Spinal cord (tissue), 10 donors: ENCODE results near the gene OASL. TPM values are rescaled to one million over a fixed set of nuclear protein-coding genes. Genes with fewer than 3 reads are reported as not detected.
A peak's percentile ranks its signal among the peaks of the same experiment; 100 is the strongest.

Source experiments
- DNase-seq, 6 donors: peaks; one replicate each; pipeline versions ENCODE4 v3.0.0 to v3.0.0-alpha.2; 2013 to 2015; ENCODE audit warnings: low spot score in 6 of 6, low read depth in 4 of 6
- H3K27ac ChIP-seq: one replicate; pipeline ENCODE4 v1.5.1; 2013; ENCODE audit warnings: low read depth, low read length, control low read depth
- H3K27me3 ChIP-seq: one replicate; pipeline ENCODE4 v1.6.1; 2013; ENCODE audit warnings: low read length; ENCODE audit not compliant: control insufficient read depth, insufficient read depth
- H3K36me3 ChIP-seq: one replicate; pipeline ENCODE4 v1.6.1; 2013; ENCODE audit warnings: low read length; ENCODE audit not compliant: control insufficient read depth, insufficient read depth
- H3K4me1 ChIP-seq: one replicate; pipeline ENCODE4 v1.6.1; 2013; ENCODE audit warnings: low read length; ENCODE audit not compliant: control insufficient read depth, insufficient read depth
- H3K4me3 ChIP-seq: one replicate; pipeline ENCODE4 v1.5.1; 2013; ENCODE audit warnings: low read depth, low read length, control low read depth
- H3K9me3 ChIP-seq: one replicate; pipeline ENCODE4 v1.6.1; 2013; ENCODE audit warnings: low read length; ENCODE audit not compliant: control insufficient read depth, insufficient read depth
- WGBS: methylation state at CpG from one replicate; pipeline ENCODE4 v1.1.5; 2013; ENCODE audit warnings: missing lambda C conversion rate; ENCODE audit not compliant: insufficient coverage; 5-methylcytosine and 5-hydroxymethylcytosine counted together
- polyA plus RNA-seq, 2 donors: library from polyadenylated mRNA; unstranded; fragments of 120-200 nt; gene quantifications; one replicate each; pipeline ENCODE4 v1.2.1, GENCODE V29; 2013; ENCODE audit not compliant: insufficient read length in 2 of 2
- total RNA-seq, 2 donors: library from RNA; depleted of rRNA in 1 of 2; stranded (reverse); fragments of 120-200 nt in 1 of 2; fragments of >200 nt in 1 of 2; gene quantifications; one replicate each; pipeline versions ENCODE4 v1.2.3 to v1.2.4, GENCODE V29; 2013 to 2014
- donor health status: healthy.

Gene OASL
- total and polyA plus RNA-seq, 4 donors, result 0.15 to 0.59 (median 0.30) TPM

DNA sequence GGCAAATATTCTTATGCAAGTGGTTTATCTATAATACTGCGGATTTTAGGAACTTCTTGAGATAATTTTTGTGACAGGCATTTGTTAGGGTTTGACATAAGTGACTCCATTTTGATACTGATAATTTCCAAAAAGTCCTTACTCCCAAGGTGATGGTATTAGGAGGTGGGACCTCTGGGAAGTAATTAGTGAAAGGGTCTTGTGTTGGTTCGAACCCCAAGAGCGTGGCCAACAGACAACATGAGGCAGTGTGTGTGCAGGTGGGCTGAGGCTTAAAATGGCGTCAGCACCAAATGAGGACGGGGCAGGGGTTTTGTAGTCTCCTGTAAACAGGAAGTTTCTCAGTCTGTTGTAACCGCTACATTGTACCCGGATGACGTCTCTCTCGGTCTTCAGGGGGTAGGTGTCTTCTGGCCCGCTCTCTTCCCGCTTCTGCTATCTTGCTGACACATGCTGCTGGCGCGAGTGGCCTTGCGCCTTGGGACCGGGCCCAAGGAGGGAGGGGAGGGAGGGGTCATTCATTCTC lies 21.0 kb downstream of the OASL start:
- H3K36me3 ChIP-seq, result peaks cover 2% of the 10 kb centered on the region
- no peak overlapping the region for H3K4me3 ChIP-seq
- H3K27ac ChIP-seq, result no peak overlapping the region
- WGBS, result 92% methylated on average over 9 of the region's 15 CpGs
- DNase-seq, result no peak
- peaks cover 3% of the 10 kb centered on the region for H3K4me1 ChIP-seq
- H3K27me3 ChIP-seq, result peaks cover 2% of the 10 kb centered on the region
- H3K9me3 ChIP-seq, result no peaks in the 10 kb centered on the region

DNA sequence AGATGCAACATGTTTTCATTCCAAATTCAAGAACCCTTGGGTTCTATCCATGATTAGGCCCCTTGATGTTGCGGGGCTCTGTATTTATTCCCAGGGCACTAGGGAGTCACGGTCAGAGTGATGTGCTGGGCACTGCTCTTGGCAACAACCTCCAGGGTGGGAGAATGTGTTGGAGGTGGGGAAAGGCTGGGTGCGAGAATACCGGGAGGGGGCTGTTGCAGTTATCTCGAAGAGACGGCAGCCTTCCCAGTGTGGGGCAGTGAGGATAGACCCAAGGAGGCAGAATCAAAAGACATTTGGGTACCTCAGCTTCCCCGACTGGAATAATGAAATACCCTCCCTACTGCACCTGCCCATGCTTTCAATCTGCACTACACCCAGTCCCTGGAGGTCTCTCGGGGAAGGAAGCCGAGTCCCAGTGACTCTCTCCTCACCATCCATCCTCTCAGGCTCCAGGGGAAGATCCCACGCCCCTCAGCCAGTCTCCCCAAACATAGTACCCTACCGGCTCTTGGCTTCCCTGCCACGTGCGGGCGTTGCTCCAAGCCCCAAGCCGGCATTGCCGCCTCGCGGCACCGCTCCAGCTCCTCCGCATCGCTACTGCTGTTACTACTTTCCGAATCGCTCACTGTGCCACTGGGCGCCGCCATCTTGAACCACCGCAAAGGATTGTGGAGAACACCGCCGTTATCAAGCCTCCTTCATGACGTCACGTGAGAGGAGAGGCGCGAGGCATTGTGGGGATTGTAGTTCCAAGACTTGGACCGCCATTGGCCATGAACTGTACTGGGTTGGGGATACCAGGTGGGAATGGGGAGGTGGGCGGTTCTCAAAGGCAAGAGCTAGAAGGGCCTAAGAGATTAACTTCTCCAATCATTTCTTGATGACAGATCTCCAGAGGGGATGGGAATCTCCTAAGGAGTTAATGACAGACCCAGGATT lies 22.9 kb downstream of the OASL start, which contains the start of gene C12orf43:
Gene C12orf43, minus strand, starts transcription at position 663 of the 942 bp plus-strand sequence. Its CDS starts 13 bp downstream, at position 650.
- peak within 1 kb of the TSS; percentile 50 for H3K27ac ChIP-seq
- peak; percentile 91 to 99 (median 93) for DNase-seq
- peaks cover 9% of the 10 kb centered on the region for H3K36me3 ChIP-seq
- H3K4me1 ChIP-seq, result peaks cover 3% of the 10 kb centered on the region
- H3K4me3 ChIP-seq, result peak within 1 kb of the TSS; percentile 89
- H3K9me3 ChIP-seq, result no peaks in the 10 kb centered on the region
- H3K27me3 ChIP-seq, result peaks cover under 1% of the 10 kb centered on the region
- WGBS, result 0% methylated on average over 29 of the region's 34 CpGs

GRCh38 chr12:121013715-121014114 lies 25.3 kb downstream of the OASL start:
- no peak overlapping the region for H3K27ac ChIP-seq
- WGBS, result 100% methylated on average over 1 of the region's 3 CpGs
- peak in 1 of 6 donors; percentile 9 for DNase-seq
- H3K9me3 ChIP-seq, result no peaks in the 10 kb centered on the region
- no peaks in the 10 kb centered on the region for H3K27me3 ChIP-seq
- H3K36me3 ChIP-seq, result peaks cover 25% of the 10 kb centered on the region
- no peak overlapping the region for H3K4me3 ChIP-seq
- peaks cover 3% of the 10 kb centered on the region for H3K4me1 ChIP-seq

- H3K4me1 ChIP-seq, result peaks cover 3% of the 10 kb centered on the region
- H3K9me3 ChIP-seq, result no peaks in the 10 kb centered on the region
- no peak overlapping the region for H3K4me3 ChIP-seq
- no peak for DNase-seq
- H3K27me3 ChIP-seq, result no peaks in the 10 kb centered on the region
- H3K36me3 ChIP-seq, result peaks cover 32% of the 10 kb centered on the region
- WGBS, result 94% methylated on average over 3 of the region's 6 CpGs
- H3K27ac ChIP-seq, result no peak overlapping the region
These were observed 27.2 kb downstream of the OASL start for GRCh38 chr12:121011820-121012219.

GRCh38 chr12:121010860-121011259 lies 28.2 kb downstream of the OASL start:
- peaks cover 39% of the 10 kb centered on the region for H3K36me3 ChIP-seq
- H3K27me3 ChIP-seq, result no peaks in the 10 kb centered on the region
- no peak overlapping the region for H3K27ac ChIP-seq
- WGBS, result 90% methylated on average over 7 of the region's 8 CpGs
- peaks cover 3% of the 10 kb centered on the region for H3K4me1 ChIP-seq
- no peak for DNase-seq
- no peaks in the 10 kb centered on the region for H3K9me3 ChIP-seq
- no peak overlapping the region for H3K4me3 ChIP-seq

GRCh38 chr12:121009741-121010140 lies 29.3 kb downstream of the OASL start:
- WGBS, result 56% methylated on average over 8 of the region's 10 CpGs

DNA sequence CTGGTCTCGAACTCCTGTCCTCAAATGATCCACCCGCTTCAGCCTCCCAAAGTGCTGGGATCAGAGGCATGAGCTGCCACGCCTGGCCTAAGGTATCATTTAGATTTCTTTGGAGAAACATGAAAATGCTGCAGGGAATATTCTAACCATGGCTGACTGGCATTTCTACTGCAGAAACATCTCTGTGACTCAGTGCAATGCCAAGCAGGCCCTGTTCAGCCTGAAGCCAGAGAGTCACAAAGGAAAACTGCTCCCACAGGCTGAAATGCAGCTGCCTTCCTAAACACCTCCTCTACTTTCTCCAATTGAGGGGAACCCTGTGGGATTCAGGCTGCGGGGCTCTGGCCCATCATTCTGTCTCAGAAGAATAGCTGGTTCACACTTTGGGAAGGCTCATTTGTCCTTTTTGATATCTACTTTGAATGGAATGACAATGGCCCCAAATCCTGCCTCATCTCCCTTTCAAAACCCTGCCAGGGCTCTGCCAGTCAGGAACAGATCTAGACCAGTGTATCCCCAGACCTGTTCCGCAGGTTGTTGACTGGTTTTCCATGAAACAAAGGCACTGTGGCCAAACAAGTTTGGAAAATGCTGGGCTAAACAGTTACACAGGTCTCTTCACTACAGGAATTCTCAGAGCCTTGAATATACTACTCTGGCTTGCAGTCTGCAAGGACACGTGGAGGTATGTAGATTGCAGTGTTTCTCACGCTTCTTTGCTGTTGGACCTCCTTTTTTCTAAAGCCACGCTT lies 30.5 kb downstream of the OASL start:
- H3K27me3 ChIP-seq, result no peaks in the 10 kb centered on the region

More at GRCh38 chr12:121009741-121010140, 29.3 kb downstream of the OASL start:
- Histone ChIP-seq H3K4me3 (no peak overlapping the region), H3K27me3 (no peaks in the 10 kb centered on the region), H3K27ac (no peak overlapping the region), H3K9me3 (no peaks in the 10 kb centered on the region), H3K4me1 (no peaks in the 10 kb centered on the region), H3K36me3 (peaks cover 49% of the 10 kb centered on the region)
- peak in 4 of 6 donors; percentile 12 to 71 (median 48) for DNase-seq

GRCh38 chr12:121005346-121005815 lies 33.7 kb downstream of the OASL start:
- Histone ChIP-seq H3K27ac (no peak overlapping the region), H3K9me3 (no peaks in the 10 kb centered on the region), H3K4me3 (no peak overlapping the region), H3K27me3 (no peaks in the 10 kb centered on the region), H3K4me1 (no peaks in the 10 kb centered on the region), H3K36me3 (peaks cover 78% of the 10 kb centered on the region)
- peak in 1 of 6 donors; percentile 17 for DNase-seq
- WGBS, result 46% methylated on average over 6 of the region's 9 CpGs

More for the DNA sequence above, 30.5 kb downstream of the OASL start:
- DNase-seq, result no peak
- 100% methylated on average over 8 of the region's 8 CpGs for WGBS
- H3K9me3 ChIP-seq, result no peaks in the 10 kb centered on the region
- H3K27ac ChIP-seq, result no peak overlapping the region
- no peak overlapping the region for H3K4me3 ChIP-seq
- no peaks in the 10 kb centered on the region for H3K4me1 ChIP-seq
- H3K36me3 ChIP-seq, result peaks cover 62% of the 10 kb centered on the region

- Histone ChIP-seq H3K27me3 (no peaks in the 10 kb centered on the region), H3K9me3 (no peaks in the 10 kb centered on the region), H3K4me1 (no peaks in the 10 kb centered on the region), H3K4me3 (no peak overlapping the region), H3K27ac (no peak overlapping the region), H3K36me3 (peaks cover 73% of the 10 kb centered on the region)
- WGBS, result 96% methylated on average over 12 of the region's 16 CpGs
- DNase-seq, result no peak
These were observed 34.7 kb downstream of the OASL start for GRCh38 chr12:121004253-121004815.
